Gastroesophageal sphincter (tissue), 4 donors: ENCODE measurements around the gene RTF2. TPM values are rescaled to one million over a fixed set of nuclear protein-coding genes. Genes with fewer than 3 reads are reported as not detected.

ENCODE experiments used
- ATAC-seq: fragments of 150-250 bp; one replicate; pipeline ENCODE4 v1.9.1; 2016; ENCODE audit warnings: mild to moderate bottlenecking, moderate library complexity
- H3K27ac ChIP-seq, 4 donors: fragments of 200-600 bp; sonication (generic) in 3 of 4; 1 replicate in 3 of 4; 2 replicates in 1 of 4; pipeline ENCODE4 v1.5.1; 2016 to 2019
- H3K27me3 ChIP-seq: fragments of 200-600 bp; sonication (generic); one replicate; pipeline ENCODE4 v1.5.1; 2019
- H3K36me3 ChIP-seq, 2 donors: fragments of 200-600 bp; sonication (generic); one replicate each; pipeline ENCODE4 v1.5.1; 2019; ENCODE audit warnings: control low read depth in 1 of 2
- H3K4me1 ChIP-seq, 3 donors: fragments of 200-600 bp; sonication (generic); 1 replicate in 2 of 3; 2 replicates in 1 of 3; pipeline ENCODE4 v1.5.1; 2016 to 2019; ENCODE audit warnings: control low read depth in 2 of 3
- H3K4me3 ChIP-seq, 2 donors: fragments of 200-600 bp; sonication (generic); one replicate each; pipeline ENCODE4 v1.5.1; 2019; ENCODE audit warnings: mild to moderate bottlenecking in 1 of 2, moderate library complexity in 1 of 2
- H3K9me3 ChIP-seq, 3 donors: fragments of 200-600 bp; sonication (generic); one replicate each; pipeline ENCODE4 v1.5.1; 2017 to 2019; ENCODE audit warnings: control low read depth in 2 of 3
- CTCF ChIP-seq, 4 experiments: fragments of 200-600 bp in 2 of 4; fragments of 450-650 bp in 2 of 4; sonication (generic) in 1 of 4; IDR thresholded peaks; one replicate each; pipeline ENCODE4 v1.5.1; 2017 to 2019; ENCODE audit warnings: antibody characterized with exemption in 4 of 4, mild to moderate bottlenecking in 2 of 4, moderate library complexity in 2 of 4
- EP300 ChIP-seq: sonication (generic); formaldehyde crosslinking; IDR thresholded peaks from one replicate; pipeline ENCODE4 v1.6.1; 2017; ENCODE audit warnings: antibody characterized with exemption, mild to moderate bottlenecking
- POLR2A ChIP-seq, 2 donors: fragments of 450-650 bp; IDR thresholded peaks; one replicate each; pipeline ENCODE4 v1.6.1; 2017; ENCODE audit warnings: antibody characterized with exemption in 2 of 2, mild to moderate bottlenecking in 2 of 2, moderate library complexity in 1 of 2
- POLR2AphosphoS5 ChIP-seq: sonication (generic); formaldehyde crosslinking; IDR thresholded peaks from one replicate; pipeline ENCODE4 v1.6.1; 2017; ENCODE audit warnings: antibody characterized with exemption
- WGBS, 2 donors: methylation state at CpG; one replicate each; pipeline ENCODE4 v1.1.5; 2018; ENCODE audit warnings: low coverage in 1 of 2; 5-methylcytosine and 5-hydroxymethylcytosine counted together
- total RNA-seq, 4 donors: library from RNA; depleted of rRNA; stranded (reverse); fragments of >200 nt; gene quantifications; one replicate each; pipeline ENCODE4 v1.1.0, GENCODE V29; 2016

RTF2 gene
- total RNA-seq, 4 donors from 2014 or later, result 83.7 to 96.1 (median 90.3) TPM

- Histone ChIP-seq H3K9me3 (no peaks in the 10 kb centered on the region), H3K4me1 (peaks cover 0 to 41% (median 13%) of the 10 kb centered on the region in 3 donors), H3K4me3 (no peak overlapping the region), H3K27me3 (no peaks in the 10 kb centered on the region), H3K36me3 (no peaks in the 10 kb centered on the region), H3K27ac (no peak overlapping the region)
- WGBS, 2 donors, result 53 to 66% methylated on average over 4 of the region's 4 CpGs
- ATAC-seq, result no peak
- TF ChIP-seq EP300 (no peak), POLR2A (IDR thresholded peaks at IDR 0.05) (no peak), POLR2AphosphoS5 (no peak), CTCF (IDR thresholded peaks at IDR 0.05) (no peak)
Measured at GRCh38 chr20:56427797-56428196, 40.6 kb upstream of the RTF2 start.

- no peak for ATAC-seq
- peaks cover 0 to 43% (median 18%) of the 10 kb centered on the region in 3 donors for H3K4me1 ChIP-seq
- no peak overlapping the region for H3K4me3 ChIP-seq
- 61 to 76% methylated on average over 2 to 4 of the region's 5 CpGs for WGBS, 2 donors
- peak overlapping the region in 2 of 4 donors; percentile 50 to 61 for H3K27ac ChIP-seq
- H3K27me3 ChIP-seq, result no peaks in the 10 kb centered on the region
- H3K36me3 ChIP-seq, result no peaks in the 10 kb centered on the region
- H3K9me3 ChIP-seq, result no peaks in the 10 kb centered on the region
- TF ChIP-seq POLR2AphosphoS5 (no peak), CTCF (IDR thresholded peaks at IDR 0.05) (no peak), EP300 (no peak), POLR2A (IDR thresholded peaks at IDR 0.05) (no peak)
Measured at GRCh38 chr20:56428410-56428809, 40.0 kb upstream of the RTF2 start.

- H3K27me3 ChIP-seq, result no peaks in the 10 kb centered on the region
- H3K4me3 ChIP-seq, result no peak overlapping the region
- WGBS, 2 donors, result 62 to 66% methylated on average over 3 of the region's 8 CpGs
- H3K4me1 ChIP-seq, result peaks cover 0 to 48% (median 23%) of the 10 kb centered on the region in 3 donors
- H3K9me3 ChIP-seq, result no peaks in the 10 kb centered on the region
- TF ChIP-seq EP300 (no peak), POLR2A (IDR thresholded peaks at IDR 0.05) (no peak), POLR2AphosphoS5 (no peak), CTCF (IDR thresholded peaks at IDR 0.05) (no peak)
- H3K36me3 ChIP-seq, result no peaks in the 10 kb centered on the region
- peak overlapping the region in 2 of 4 donors; percentile 50 to 61 for H3K27ac ChIP-seq
- ATAC-seq, result no peak
Measured at GRCh38 chr20:56428881-56429280, 39.5 kb upstream of the RTF2 start.

GRCh38 chr20:56429502-56429901, 38.9 kb upstream of the RTF2 start:
- no peak overlapping the region for H3K4me3 ChIP-seq
- H3K9me3 ChIP-seq, result no peaks in the 10 kb centered on the region
- 31 to 45% methylated on average over 6 of the region's 6 CpGs for WGBS, 2 donors
- ATAC-seq, result no peak
- no peaks in the 10 kb centered on the region for H3K27me3 ChIP-seq
- peak overlapping the region in 3 of 4 donors; percentile 26 to 61 (median 50) for H3K27ac ChIP-seq
- no peaks in the 10 kb centered on the region for H3K36me3 ChIP-seq
- H3K4me1 ChIP-seq, result peaks cover 0 to 53% (median 25%) of the 10 kb centered on the region in 3 donors
- TF ChIP-seq POLR2AphosphoS5 (no peak), POLR2A (IDR thresholded peaks at IDR 0.05) (no peak), CTCF (IDR thresholded peaks at IDR 0.05) (no peak), EP300 (no peak)

- Histone ChIP-seq H3K4me1 (peaks cover 0 to 53% (median 25%) of the 10 kb centered on the region in 3 donors), H3K36me3 (no peaks in the 10 kb centered on the region), H3K27me3 (no peaks in the 10 kb centered on the region), H3K9me3 (no peaks in the 10 kb centered on the region), H3K27ac (peak overlapping the region in 3 of 4 donors; percentile 8 to 50 (median 26)), H3K4me3 (no peak overlapping the region)
- ATAC-seq, result no peak
- 26 to 47% methylated on average over 4 of the region's 4 CpGs for WGBS, 2 donors
- TF ChIP-seq EP300, result no peak
- no peak for TF ChIP-seq POLR2A (IDR thresholded peaks at IDR 0.05)
- TF ChIP-seq CTCF (IDR thresholded peaks at IDR 0.05), result no peak
- TF ChIP-seq POLR2AphosphoS5, result no peak
Measured at GRCh38 chr20:56429941-56430340, 38.5 kb upstream of the RTF2 start.
